HCT116 (cell line): ENCODE results near the gene GABBR1. TPM values are rescaled to one million over a fixed set of nuclear protein-coding genes. Genes with fewer than 3 reads are reported as not detected.

Experiments used
- ATAC-seq: fragments of 200-7000 bp; cut with Tn5 transposase; 2 replicates; pipeline ENCODE4 v1.9.1; 2020; ENCODE audit warnings: mild to moderate bottlenecking, moderate library complexity
- BruUV-seq: library from RNA; stranded (reverse); fragments of 400-500 nt; replicated peaks from 2 replicates; lab custom pipeline; 2021; lab: Mats Ljungman, UMichigan
- CTCF ChIA-PET: fragments of 300-600 bp; sonication (Branson Sonifier 250); formaldehyde crosslinking; loops from one replicate; lab custom pipeline; 2021; ENCODE audit warnings: antibody characterized with exemption; lab: Charles Lee
- POLR2A ChIA-PET: fragments of 300-600, 350-600 bp; sonication (Branson Sonifier 250); formaldehyde crosslinking; loops from one replicate; lab custom pipeline; 2021; ENCODE audit warnings: antibody characterized with exemption; lab: Charles Lee
- RAD21 ChIA-PET, 2 experiments: fragments of 300-600 bp; sonication (Branson Sonifier 250); formaldehyde crosslinking; loops; one replicate each; lab custom pipeline; 2023; ENCODE audit warnings: low total read pairs in 2 of 2; ENCODE audit not compliant: uncharacterized antibody in 2 of 2, unreplicated experiment in 2 of 2, low non-redundant PET in 1 of 2; lab: Charles Lee
- DNase-seq: peaks from one replicate; pipeline ENCODE4 v3.0.0-alpha.2; 2010; ENCODE audit warnings: low read depth, low spot score
- H2AFZ ChIP-seq: fragments of 200-600 bp; shearing (Covaris generic), sonication (generic); 2 replicates; pipeline ENCODE4 v1.6.1; 2017; ENCODE audit warnings: low read depth, mixed run types, mixed read lengths, antibody characterized with exemption, low read length; ENCODE audit not compliant: poor library complexity, severe bottlenecking
- H3K27ac ChIP-seq: 2 replicates; pipeline ENCODE4 v1.5.1; 2012; ENCODE audit warnings: low read depth, low read length
- H3K27me3 ChIP-seq: fragments of 200-600 bp; sonication (generic); 2 replicates; pipeline ENCODE4 v1.6.1; 2016; ENCODE audit warnings: mixed run types, low read length, mixed read lengths; ENCODE audit not compliant: insufficient read depth
- H3K36me3 ChIP-seq, 2 experiments: fragments of 200-500 bp in 1 of 2; fragments of 200-600 bp in 1 of 2; sonication (Bioruptor generic) in 1 of 2; sonication (generic) in 1 of 2; 2 replicates each; pipeline versions ENCODE4 v1.5.1 to v1.6.1; 2014 to 2016; ENCODE audit warnings: low read length in 2 of 2, inconsistent platforms in 1 of 2, mixed read lengths in 1 of 2, mixed run types in 1 of 2; ENCODE audit not compliant: insufficient read depth in 2 of 2, control insufficient read depth in 1 of 2
- H3K4me1 ChIP-seq, 2 experiments: fragments of 200-600 bp in 1 of 2; sonication (generic) in 1 of 2; 2 replicates each; pipeline versions ENCODE4 v1.5.1 to v1.6.1; 2012 to 2017; ENCODE audit warnings: low read length in 2 of 2, inconsistent platforms in 1 of 2, mild to moderate bottlenecking in 1 of 2, mixed read lengths in 1 of 2, mixed run types in 1 of 2, moderate library complexity in 1 of 2; ENCODE audit not compliant: insufficient read depth in 2 of 2, control insufficient read depth in 1 of 2
- H3K4me2 ChIP-seq: fragments of 200-600 bp; sonication (generic); 2 replicates; pipeline ENCODE4 v1.6.1; 2017; ENCODE audit warnings: mixed run types, low read length, mixed read lengths
- H3K4me3 ChIP-seq, 2 experiments: fragments of 200-600 bp in 1 of 2; sonication (generic) in 1 of 2; replicated peaks in 1 of 2; 2 replicates each; pipeline ENCODE4 v1.5.1; 2011 to 2016; ENCODE audit warnings: low read length in 2 of 2, control low read depth in 1 of 2, low read depth in 1 of 2, mild to moderate bottlenecking in 1 of 2, mixed read lengths in 1 of 2, mixed run types in 1 of 2
- H3K79me2 ChIP-seq: fragments of 200-600 bp; sonication (generic); 2 replicates; pipeline ENCODE4 v1.6.1; 2017; ENCODE audit warnings: mild to moderate bottlenecking, mixed run types, low read length, moderate library complexity, mixed read lengths; ENCODE audit not compliant: insufficient read depth
- H3K9ac ChIP-seq: fragments of 200-600 bp; sonication (generic); 2 replicates; pipeline ENCODE4 v1.6.1; 2016; ENCODE audit warnings: low read length, mixed read lengths
- H3K9me2 ChIP-seq: fragments of 200-600 bp; sonication (generic), shearing (Covaris generic); 2 replicates; pipeline ENCODE4 v1.6.1; 2017; ENCODE audit warnings: mixed run types, mild to moderate bottlenecking, moderate library complexity; ENCODE audit not compliant: insufficient read depth
- H3K9me3 ChIP-seq, 2 experiments: fragments of 200-500 bp in 1 of 2; fragments of 200-600 bp in 1 of 2; sonication (Bioruptor generic) in 1 of 2; sonication (generic) in 1 of 2; 2 replicates each; pipeline ENCODE4 v1.6.1; 2014 to 2017; ENCODE audit warnings: low read length in 2 of 2, mixed read lengths in 2 of 2, inconsistent platforms in 1 of 2, low read depth in 1 of 2, mild to moderate bottlenecking in 1 of 2, mixed run types in 1 of 2, moderate library complexity in 1 of 2; ENCODE audit not compliant: control insufficient read depth in 1 of 2, insufficient read depth in 1 of 2
- H4K20me1 ChIP-seq: fragments of 200-600 bp; sonication (generic), shearing (Covaris generic); 2 replicates; pipeline ENCODE4 v1.6.1; 2017; ENCODE audit warnings: mixed run types, mild to moderate bottlenecking, moderate library complexity; ENCODE audit not compliant: insufficient read depth
- CBX3 ChIP-seq: IDR thresholded peaks from 2 replicates; pipeline ENCODE4 v1.6.1; 2012; ENCODE audit warnings: low read depth
- CEBPB ChIP-seq: IDR thresholded peaks from 2 replicates; pipeline ENCODE4 v1.6.1; 2012; ENCODE audit warnings: low read depth
- ELF1 ChIP-seq: IDR thresholded peaks from 2 replicates; pipeline ENCODE4 v1.6.1; 2012; ENCODE audit warnings: low read depth, borderline replicate concordance
- EZH2 ChIP-seq: fragments of 200-600 bp; sonication (generic); IDR thresholded peaks from 2 replicates; pipeline ENCODE4 v1.6.1; 2017; ENCODE audit warnings: antibody characterized with exemption, mixed run types
- FOSL1 ChIP-seq: IDR thresholded peaks from 2 replicates; pipeline ENCODE4 v1.6.1; 2012; ENCODE audit warnings: low read depth
- JUND ChIP-seq: IDR thresholded peaks from 2 replicates; pipeline ENCODE4 v1.6.1; 2012
- POLR2A ChIP-seq: IDR thresholded peaks from 2 replicates; pipeline ENCODE4 v1.7.0; 2011; ENCODE audit warnings: borderline replicate concordance; ENCODE audit not compliant: insufficient read depth, insufficient read length; ENCODE audit errors: extremely low read depth
- POLR2AphosphoS5 ChIP-seq: IDR thresholded peaks from 2 replicates; pipeline ENCODE4 v1.6.1; 2011; ENCODE audit warnings: mild to moderate bottlenecking, low read depth, low read length, moderate library complexity
- RAD21 ChIP-seq: IDR thresholded peaks from 2 replicates; pipeline ENCODE4 v1.6.1; 2012; ENCODE audit warnings: low read depth, mild to moderate bottlenecking
- SRF ChIP-seq: IDR thresholded peaks from 2 replicates; pipeline ENCODE4 v1.6.1; 2012; ENCODE audit warnings: low read depth
- TCF7L2 ChIP-seq: IDR thresholded peaks from 2 replicates; pipeline ENCODE4 v1.7.0; 2011; ENCODE audit warnings: borderline replicate concordance, inconsistent platforms; ENCODE audit not compliant: insufficient read depth, insufficient read length; ENCODE audit errors: extremely low read depth
- YY1 ChIP-seq: IDR thresholded peaks from 2 replicates; pipeline ENCODE4 v1.6.1; 2011; ENCODE audit warnings: low read length, low read depth, moderate library complexity, mild to moderate bottlenecking; ENCODE audit not compliant: insufficient replicate concordance; ENCODE audit errors: extremely low read depth
- ZFX ChIP-seq: fragments of 450-650 bp; IDR thresholded peaks from 2 replicates; pipeline ENCODE4 v1.6.1; 2017
- ZNF274 ChIP-seq: fragments of 200-500 bp; sonication (Bioruptor generic); IDR thresholded peaks from 2 replicates; pipeline ENCODE4 v1.6.1; 2014; ENCODE audit warnings: mild to moderate bottlenecking, low read depth, low read length, inconsistent platforms
- intact Hi-C: fragments of 100-400 bp; cut with micrococcal nuclease; formaldehyde crosslinking; loops from 2 replicates; pipeline ENCODE4 v1.10.0; 2022
- total RNA-seq: library from RNA; stranded (reverse); gene quantifications from one replicate; pipeline ENCODE4 v1.2.1, GENCODE V29; 2021; ENCODE audit not compliant: unreplicated experiment
- TF ChIP-seq, protein P1 (sequence below): IDR thresholded peaks from 2 replicates; pipeline ENCODE4 v1.6.1; 2012
- TF ChIP-seq, protein P2 (sequence below): IDR thresholded peaks from 2 replicates; pipeline ENCODE4 v1.6.1; 2012

Gene GABBR1
- total RNA-seq, 1 experiment from 2014 or later = 43.4 TPM

DNA sequence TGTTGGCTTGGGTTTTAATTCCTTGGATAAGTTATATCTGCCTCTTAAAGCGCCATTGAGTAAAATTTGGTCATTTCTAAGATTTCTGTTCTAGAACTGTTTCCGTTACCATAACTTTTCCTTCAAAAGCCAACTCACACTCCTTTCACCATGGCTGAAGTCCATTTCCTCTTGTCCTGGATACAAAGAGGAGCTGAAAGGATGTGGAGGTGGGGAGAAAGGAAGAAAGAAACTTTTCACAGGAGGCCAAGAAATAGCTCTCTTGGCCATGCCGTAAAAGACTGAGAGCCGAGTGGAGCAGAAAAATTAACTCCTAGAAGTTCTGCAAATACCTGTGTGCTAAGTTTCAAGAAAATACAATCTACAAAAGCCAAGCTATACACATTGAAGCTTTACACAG lies 21.6 kb downstream of the GABBR1 start:
- no peaks in the 10 kb centered on the region for H3K9me3 ChIP-seq
- no peak overlapping the region for H3K4me3 ChIP-seq
- no peak for DNase-seq
- H3K4me1 ChIP-seq = no peaks in the 10 kb centered on the region
- no peaks in the 10 kb centered on the region for H4K20me1 ChIP-seq
- POLR2A ChIA-PET = no interaction called here
- RAD21 ChIA-PET = no interaction called here
- H3K9ac ChIP-seq = no peak overlapping the region
- BruUV-seq = no TSS peak
- H3K27ac ChIP-seq = no peak overlapping the region
- H2AFZ ChIP-seq = no peak overlapping the region
- CTCF ChIA-PET = interaction anchor here (2.4 kb wide), 1 partner anchor 42 kb away, joined by 5 read pairs; no protein-coding TSS in a partner anchor
- no peaks in the 10 kb centered on the region for H3K27me3 ChIP-seq
- H3K9me2 ChIP-seq = no peaks in the 10 kb centered on the region
- TF ChIP-seq RAD21 (no peak), SRF (no peak), FOSL1 (no peak), ELF1 (no peak), POLR2AphosphoS5 (no peak), CBX3 (no peak), POLR2A (no peak), JUND (no peak), TCF7L2 (no peak), ZNF274 (no peak), CEBPB (no peak), EZH2 (no peak), ZFX (no peak), YY1 (no peak)
- TF ChIP-seq, protein P1, sequence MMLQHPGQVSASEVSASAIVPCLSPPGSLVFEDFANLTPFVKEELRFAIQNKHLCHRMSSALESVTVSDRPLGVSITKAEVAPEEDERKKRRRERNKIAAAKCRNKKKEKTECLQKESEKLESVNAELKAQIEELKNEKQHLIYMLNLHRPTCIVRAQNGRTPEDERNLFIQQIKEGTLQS = no peak
- TF ChIP-seq, protein P2, sequence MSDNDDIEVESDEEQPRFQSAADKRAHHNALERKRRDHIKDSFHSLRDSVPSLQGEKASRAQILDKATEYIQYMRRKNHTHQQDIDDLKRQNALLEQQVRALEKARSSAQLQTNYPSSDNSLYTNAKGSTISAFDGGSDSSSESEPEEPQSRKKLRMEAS = no peak
- TF ChIP-seq, all 23 proteins: peak for 0
- H3K4me2 ChIP-seq = no peak overlapping the region
- peaks cover 6 to 47% of the 10 kb centered on the region in 2 experiments; a peak in 3 of 4 replicates for H3K36me3 ChIP-seq
- no peak for ATAC-seq
- H3K79me2 ChIP-seq = no peaks in the 10 kb centered on the region
- intact Hi-C loops = no loop called here
